Mesothelial cell of epicardium (in vitro differentiated cells): ENCODE results near the gene BUD23. TPM values are rescaled to one million over a fixed set of nuclear protein-coding genes. Genes with fewer than 3 reads are reported as not detected.
"Not testable (repeated sequence)": the region's sequence is repeated elsewhere in the genome, so short reads cannot be mapped to it uniquely, and the experiment has no call there.

Experiments used
- DNase-seq, 2 experiments: peaks; one replicate each; pipeline ENCODE4 v3.0.0; 2021; ENCODE audit warnings: low spot score in 2 of 2; ENCODE audit not compliant: unreplicated experiment in 2 of 2
- H3K27ac Mint-ChIP-seq: 2 replicates; pipeline ENCODE4 v1.8.0; 2021; ENCODE audit warnings: mixed read lengths
- H3K27me3 Mint-ChIP-seq: 2 replicates; pipeline ENCODE4 v1.8.0; 2021; ENCODE audit warnings: low read depth, mixed read lengths
- H3K36me3 Mint-ChIP-seq: 2 replicates; pipeline ENCODE4 v1.8.0; 2021; ENCODE audit warnings: mixed read lengths
- H3K4me1 Mint-ChIP-seq: 2 replicates; pipeline ENCODE4 v1.8.0; 2021; ENCODE audit warnings: mixed read lengths
- H3K4me3 Mint-ChIP-seq: 2 replicates; pipeline ENCODE4 v1.8.0; 2021; ENCODE audit warnings: mild to moderate bottlenecking, moderate library complexity, mixed read lengths
- H3K9me3 Mint-ChIP-seq: 2 replicates; pipeline ENCODE4 v1.8.0; 2021; ENCODE audit warnings: mixed read lengths
- CTCF ChIP-seq: fragments of 200-600 bp; sonication (generic); IDR thresholded peaks from one replicate; pipeline ENCODE4 v1.5.0; 2021; ENCODE audit warnings: antibody characterized with exemption; ENCODE audit not compliant: unreplicated experiment
- total RNA-seq: library from RNA; stranded (reverse); gene quantifications from 3 replicates; pipeline ENCODE4 v1.2.1, GENCODE V29; 2021

The BUD23 gene
- total RNA-seq, 1 donor from 2014 or later = 69.1 TPM

GRCh38 chr7:73717025-73717807 is 33.8 kb downstream of the BUD23 start:
- Mint-ChIP-seq H3K4me3 (peak overlapping the region; percentile 65), H3K9me3 (no peaks in the 10 kb centered on the region), H3K36me3 (peaks cover 4% of the 10 kb centered on the region), H3K27ac (no peak overlapping the region), H3K4me1 (peaks cover 23% of the 10 kb centered on the region), H3K27me3 (peaks cover 4% of the 10 kb centered on the region)
- TF ChIP-seq CTCF = no peak
- DNase-seq = no peak

DNA sequence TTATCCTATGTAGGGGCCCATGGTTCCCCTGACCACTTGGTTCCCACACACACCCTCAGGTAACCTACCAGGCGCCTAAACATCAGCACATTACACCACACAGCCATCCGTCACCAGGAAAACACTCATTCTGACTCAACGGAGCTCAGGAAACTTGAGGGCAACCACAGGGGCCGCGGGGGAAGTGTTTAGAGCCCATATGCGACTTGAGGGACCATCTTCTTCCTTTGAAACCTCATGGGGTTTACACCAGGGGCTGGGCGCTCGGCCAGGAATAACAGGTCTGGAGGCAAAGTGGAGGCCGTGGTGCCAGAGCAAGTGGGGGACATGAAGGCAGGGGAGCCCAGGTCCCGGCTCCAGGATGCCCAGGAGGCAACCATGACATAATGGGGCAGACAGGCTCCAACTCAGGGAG is 34.6 kb downstream of the BUD23 start:
- Mint-ChIP-seq H3K27ac (no peak overlapping the region), H3K27me3 (peaks cover 4% of the 10 kb centered on the region), H3K4me1 (peaks cover 23% of the 10 kb centered on the region), H3K4me3 (peak overlapping the region; percentile 65), H3K36me3 (peaks cover 3% of the 10 kb centered on the region), H3K9me3 (no peaks in the 10 kb centered on the region)
- DNase-seq = no peak
- no peak for TF ChIP-seq CTCF

- peaks cover 23% of the 10 kb centered on the region for H3K4me1 Mint-ChIP-seq
- no peak overlapping the region for H3K27ac Mint-ChIP-seq
- no peaks in the 10 kb centered on the region for H3K9me3 Mint-ChIP-seq
- peak overlapping the region; percentile 65 for H3K4me3 Mint-ChIP-seq
- H3K36me3 Mint-ChIP-seq = no peaks in the 10 kb centered on the region
- no peak for TF ChIP-seq CTCF
- no peak for DNase-seq
- peaks cover 4% of the 10 kb centered on the region for H3K27me3 Mint-ChIP-seq
These were observed 35.1 kb downstream of the BUD23 start for GRCh38 chr7:73718438-73718881.

DNA sequence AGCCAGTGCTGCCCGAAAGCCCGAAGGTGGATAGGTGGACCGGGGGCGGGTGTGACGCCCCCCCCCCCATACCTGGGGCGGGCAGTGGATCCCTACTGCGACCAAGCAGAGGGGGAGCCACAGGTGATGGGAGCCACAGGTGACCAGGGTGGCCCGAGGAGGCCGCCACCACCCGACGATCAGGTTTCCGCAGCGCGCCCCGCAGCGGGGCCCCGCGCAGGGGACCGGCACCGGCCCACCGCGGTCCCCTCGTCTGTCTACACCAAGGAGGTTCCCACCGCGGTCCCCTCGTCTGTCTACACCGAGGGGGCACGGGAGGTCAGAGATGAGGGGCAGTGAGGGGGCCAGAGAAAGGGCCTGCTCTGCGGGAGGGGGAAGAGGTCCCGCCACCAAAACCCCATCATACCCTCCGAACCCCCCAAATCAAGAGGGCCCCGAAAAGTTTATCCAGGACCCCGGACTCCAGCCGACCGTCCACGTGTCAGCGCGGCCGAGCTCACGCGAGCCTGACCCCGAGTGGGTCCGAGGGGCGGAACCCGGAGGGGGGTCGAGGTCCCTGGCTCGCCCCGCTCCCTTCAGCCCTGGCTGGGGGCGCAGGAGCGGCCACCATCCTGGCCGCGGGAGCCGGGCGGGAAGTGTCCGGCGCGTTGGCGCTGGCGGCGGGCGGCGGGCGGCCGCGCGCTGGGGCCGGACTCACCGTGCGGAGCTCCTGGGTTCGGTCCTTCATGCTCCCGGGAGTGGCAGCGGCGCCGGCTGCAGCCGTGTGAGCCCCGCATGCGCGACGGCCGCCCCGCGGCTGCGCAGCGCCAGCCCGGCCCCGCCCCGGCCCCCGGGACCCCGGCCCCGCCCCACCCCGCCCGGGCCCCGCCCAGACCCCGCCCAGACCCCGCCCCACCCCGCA is 35.8 kb downstream of the BUD23 start, which contains the start of gene STX1A:
TSS of gene STX1A (minus strand) at position 765 of the 901 bp plus-strand sequence. CDS start at position 727, 38 bp downstream.
- Mint-ChIP-seq H3K4me1 (peaks cover 23% of the 10 kb centered on the region), H3K9me3 (no peaks in the 10 kb centered on the region), H3K27ac (no peak within 1 kb of the TSS), H3K27me3 (peaks cover 4% of the 10 kb centered on the region), H3K36me3 (no peaks in the 10 kb centered on the region), H3K4me3 (peak within 1 kb of the TSS; percentile 72)
- peak; percentile 56 to 77 for DNase-seq
- TF ChIP-seq CTCF = no peak

- H3K4me1 Mint-ChIP-seq = peaks cover 23% of the 10 kb centered on the region
- DNase-seq = no peak
- no peak overlapping the region for H3K27ac Mint-ChIP-seq
- H3K9me3 Mint-ChIP-seq = no peaks in the 10 kb centered on the region
- TF ChIP-seq CTCF = no peak
- no peaks in the 10 kb centered on the region for H3K36me3 Mint-ChIP-seq
- peaks cover 4% of the 10 kb centered on the region for H3K27me3 Mint-ChIP-seq
- H3K4me3 Mint-ChIP-seq = peak overlapping the region; percentile 72
These were observed 36.4 kb downstream of the BUD23 start for GRCh38 chr7:73719806-73720169.

DNA sequence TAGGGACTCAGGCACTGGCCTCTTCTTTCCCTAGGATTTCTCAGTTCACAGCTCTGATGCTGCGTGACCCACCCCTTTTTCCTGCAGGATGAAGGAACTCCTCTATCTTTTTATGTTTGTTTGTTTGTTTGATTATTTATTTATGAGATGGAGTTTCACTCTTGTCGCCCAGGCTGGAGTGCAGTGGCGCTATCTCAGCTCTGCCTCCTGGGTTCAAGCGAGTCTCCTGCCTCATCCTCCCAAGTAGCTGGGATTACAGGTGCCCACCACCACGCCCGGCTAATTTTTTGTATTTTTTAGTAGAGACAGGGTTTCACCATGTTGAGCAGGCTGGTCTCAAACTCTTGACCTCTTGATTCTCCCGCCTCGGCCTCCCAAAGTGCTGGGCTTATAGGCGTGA is 37.0 kb downstream of the BUD23 start:
- H3K27me3 Mint-ChIP-seq, H3K27ac Mint-ChIP-seq, H3K36me3 Mint-ChIP-seq, DNase-seq, H3K9me3 Mint-ChIP-seq: not testable (repeated sequence)
- Mint-ChIP-seq H3K4me3 (peak overlapping the region; percentile 72), H3K4me1 (peaks cover 22% of the 10 kb centered on the region)
